Raji (cell line): Measurements from ENCODE around the gene CLTRN.

Experiments
- POLR2A ChIP-seq: IDR thresholded peaks from 2 replicates; pipeline ENCODE4 v1.6.1; 2011; ENCODE audit warnings: low read depth, low read length, control low read depth; ENCODE audit not compliant: insufficient read depth

The CLTRN gene

GRCh38 chrX:15664487-15665444 is at the start of gene CLTRN:
Gene CLTRN, minus strand, starts transcription at chrX:15664805. Its CDS starts 30 bp downstream, at chrX:15664775.
- TF ChIP-seq POLR2A = no peak

- TF ChIP-seq POLR2A = no peak
These were observed 38.1 kb upstream of the CLTRN start for GRCh38 chrX:15702488-15703371.

GRCh38 chrX:15696516-15696915 is 31.9 kb upstream of the CLTRN start:
- TF ChIP-seq POLR2A = no peak

- no peak for TF ChIP-seq POLR2A
These were observed 30.4 kb upstream of the CLTRN start for GRCh38 chrX:15694941-15695451.

GRCh38 chrX:15686818-15687685 is 22.4 kb upstream of the CLTRN start:
- TF ChIP-seq POLR2A = no peak

GRCh38 chrX:15683193-15683592 is 18.6 kb upstream of the CLTRN start:
- TF ChIP-seq POLR2A = no peak

GRCh38 chrX:15681433-15681832 is 16.8 kb upstream of the CLTRN start:
- TF ChIP-seq POLR2A = no peak

GRCh38 chrX:15680401-15680800 is 15.8 kb upstream of the CLTRN start:
- no peak for TF ChIP-seq POLR2A

- no peak for TF ChIP-seq POLR2A
These were observed 14.6 kb upstream of the CLTRN start for GRCh38 chrX:15679246-15679645.

- no peak for TF ChIP-seq POLR2A
These were observed 13.7 kb upstream of the CLTRN start for GRCh38 chrX:15678339-15678738.

- TF ChIP-seq POLR2A = no peak
These were observed 12.3 kb upstream of the CLTRN start for GRCh38 chrX:15676886-15677285.

- peak; percentile 53 for TF ChIP-seq POLR2A
These were observed 10.9 kb upstream of the CLTRN start for GRCh38 chrX:15675490-15675921.

- peak; percentile 72 for TF ChIP-seq POLR2A
These were observed 10.4 kb upstream of the CLTRN start for GRCh38 chrX:15674841-15675489.

GRCh38 chrX:15674514-15674840 is 9.9 kb upstream of the CLTRN start:
- TF ChIP-seq POLR2A = no peak
